ENCODE measurements around the gene DUSP6. TPM values are rescaled to one million over a fixed set of nuclear protein-coding genes. Genes with fewer than 3 reads are reported as not detected.
A peak's percentile ranks its signal among the peaks of the same experiment; 100 is the strongest.

The DUSP6 gene
- total and polyA plus RNA-seq, 9 of the 15 experiments (the other 6 are each of a cell fraction or from before 2014, with no cell fraction given): 0.04 to 0.60 (median 0.08) TPM; not detected in 2

GRCh38 chr12:89344043-89344861 lies 8.0 kb downstream of the DUSP6 start:
- in situ Hi-C loops (cut with MboI): no loop called here
- POLR2A ChIA-PET: no interaction called here
- H3K9ac ChIP-seq (ENCODE audit: insufficient read depth in 1 of 2, low read depth in 2 of 2, low read length in 2 of 2): no peak overlapping the region

More at GRCh38 chr12:89344043-89344861, 8.0 kb downstream of the DUSP6 start:
- H3K36me3 ChIP-seq (ENCODE audit: control insufficient read depth, insufficient read depth, low read length): no peaks in the 10 kb centered on the region
- H3K9me3 ChIP-seq (replicated peaks; ENCODE audit: control insufficient read depth, insufficient read depth, low read depth, low read length): no peaks in the 10 kb centered on the region
- H3K4me3 ChIP-seq: no peak overlapping the region
- 7% methylated on average over 10 of the region's 10 CpGs for WGBS (ENCODE audit: insufficient coverage, low coverage, missing lambda C conversion rate)
- no peaks in the 10 kb centered on the region for H3K27me3 ChIP-seq (ENCODE audit: control insufficient read depth in 2 of 2, insufficient read depth in 2 of 2, low read length in 2 of 2)
- CTCF ChIA-PET (ENCODE audit: low intra/inter-chr PET ratio): no interaction called here
- H3K4me2 ChIP-seq (ENCODE audit: insufficient read depth, low read length): no peak overlapping the region
- no peaks in the 10 kb centered on the region for H3K9me1 ChIP-seq (ENCODE audit: control insufficient read depth, insufficient read depth, low read length)
- FAIRE-seq (no peak), DNase-seq (ENCODE audit: extremely low read depth in 1 of 4, low spot score in 3 of 4) (no peak), ATAC-seq (no peak)
- peak overlapping the region; percentile 26; the same call in 1 of the 2 replicates for H2AFZ ChIP-seq (ENCODE audit: low read depth, low read length)
- TF ChIP-seq SPI1 (IDR thresholded peaks at IDR 0.05; ENCODE audit: borderline replicate concordance, low read depth, low read length): peak; percentile 27; the same call in 1 of the 2 replicates
- 0 out of 2 replicates have a peak, but pooled peaks have one; percentile 26 for TF ChIP-seq ZNF311 (CRISPR knock-in tag; IDR thresholded peaks at IDR 0.05)
- TF ChIP-seq, protein P1, sequence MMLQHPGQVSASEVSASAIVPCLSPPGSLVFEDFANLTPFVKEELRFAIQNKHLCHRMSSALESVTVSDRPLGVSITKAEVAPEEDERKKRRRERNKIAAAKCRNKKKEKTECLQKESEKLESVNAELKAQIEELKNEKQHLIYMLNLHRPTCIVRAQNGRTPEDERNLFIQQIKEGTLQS (IDR thresholded peaks at IDR 0.05): no peak
- TF ChIP-seq, protein P1 (CRISPR knock-in tag; conservative IDR thresholded peaks at IDR 0.05): no peak
- 0 out of 2 replicates have a peak, but pooled peaks have one; percentile 10 for TF ChIP-seq PYGO2 (tag; IDR thresholded peaks at IDR 0.05)
- no peak for TF ChIP-seq PHB (CRISPR knock-in tag; IDR thresholded peaks at IDR 0.05)
- TF ChIP-seq ZNF175 (CRISPR knock-in tag; IDR thresholded peaks at IDR 0.05; ENCODE audit: low read depth): no peak
- no peak for TF ChIP-seq NR2C2 (CRISPR knock-in tag; IDR thresholded peaks at IDR 0.05)
- peak; percentile 29; the same call in 1 of the 2 replicates for TF ChIP-seq NR2C2 (tag; IDR thresholded peaks at IDR 0.05)
- no peaks in the 10 kb centered on the region for H4K20me1 ChIP-seq (replicated peaks; ENCODE audit: control insufficient read depth, insufficient read depth, low read length)
- H3K27ac ChIP-seq (ENCODE audit: extremely low read depth, low read depth, low read length): no peak overlapping the region
- no TSS peak for BruUV-seq (replicated peaks)
- intact Hi-C loops (cut with micrococcal nuclease): loop anchor here (5.0 kb wide), 1 partner anchor 48 kb away; no protein-coding TSS in a partner anchor
- H3K4me1 ChIP-seq (replicated peaks in 1 of 2; ENCODE audit: control insufficient read depth in 2 of 2, insufficient read depth in 2 of 2, low read length in 2 of 2): peaks cover 0 to 26% of the 10 kb centered on the region in 2 experiments; a peak in 4 of 5 replicates
- no peaks in the 10 kb centered on the region for H3K79me2 ChIP-seq (ENCODE audit: control insufficient read depth, insufficient read depth, low read length)

All from K562 (cell line).